Panc1 (cell line): ENCODE results near the gene CDK5.

Source experiments
- POLR2AphosphoS5 ChIP-seq: IDR thresholded peaks from 2 replicates; pipeline ENCODE4 v1.6.1; 2012; ENCODE audit warnings: mild to moderate bottlenecking, low read depth, low read length, moderate library complexity
- TF ChIP-seq, protein P1 (sequence below): fragments of 450-650 bp; IDR thresholded peaks from 2 replicates; pipeline ENCODE4 v1.5.1; 2017; ENCODE audit warnings: mild to moderate bottlenecking
- TF ChIP-seq, protein P2 (sequence below), 2 experiments: IDR thresholded peaks; 2 replicates each; pipeline ENCODE4 v1.6.1; 2011 to 2012; ENCODE audit warnings: low read depth in 2 of 2, control low read depth in 1 of 2, low read length in 1 of 2, mild to moderate bottlenecking in 1 of 2, moderate library complexity in 1 of 2; ENCODE audit not compliant: insufficient read depth in 1 of 2

DNA sequence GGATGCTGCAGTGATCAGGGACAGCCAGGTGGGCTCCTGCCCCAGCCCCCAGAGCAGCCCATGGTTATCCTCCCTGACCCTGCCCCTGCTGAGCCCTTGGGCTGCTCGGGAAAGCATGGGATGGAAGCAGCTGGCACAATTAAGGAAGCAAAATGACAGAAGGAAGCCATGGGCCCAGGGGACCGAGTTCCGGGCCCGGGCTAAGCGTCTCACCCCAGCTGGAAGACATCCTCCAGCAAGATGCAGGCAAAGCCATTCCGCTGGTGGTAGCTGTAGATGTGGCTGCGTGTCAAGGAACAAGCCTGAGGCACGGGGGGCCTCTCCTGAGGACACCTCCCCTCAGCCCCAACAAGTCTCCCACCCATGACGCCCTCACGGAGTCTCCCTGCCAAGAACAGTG, 34.5 kb downstream of the CDK5 start:
- TF ChIP-seq, protein P1, sequence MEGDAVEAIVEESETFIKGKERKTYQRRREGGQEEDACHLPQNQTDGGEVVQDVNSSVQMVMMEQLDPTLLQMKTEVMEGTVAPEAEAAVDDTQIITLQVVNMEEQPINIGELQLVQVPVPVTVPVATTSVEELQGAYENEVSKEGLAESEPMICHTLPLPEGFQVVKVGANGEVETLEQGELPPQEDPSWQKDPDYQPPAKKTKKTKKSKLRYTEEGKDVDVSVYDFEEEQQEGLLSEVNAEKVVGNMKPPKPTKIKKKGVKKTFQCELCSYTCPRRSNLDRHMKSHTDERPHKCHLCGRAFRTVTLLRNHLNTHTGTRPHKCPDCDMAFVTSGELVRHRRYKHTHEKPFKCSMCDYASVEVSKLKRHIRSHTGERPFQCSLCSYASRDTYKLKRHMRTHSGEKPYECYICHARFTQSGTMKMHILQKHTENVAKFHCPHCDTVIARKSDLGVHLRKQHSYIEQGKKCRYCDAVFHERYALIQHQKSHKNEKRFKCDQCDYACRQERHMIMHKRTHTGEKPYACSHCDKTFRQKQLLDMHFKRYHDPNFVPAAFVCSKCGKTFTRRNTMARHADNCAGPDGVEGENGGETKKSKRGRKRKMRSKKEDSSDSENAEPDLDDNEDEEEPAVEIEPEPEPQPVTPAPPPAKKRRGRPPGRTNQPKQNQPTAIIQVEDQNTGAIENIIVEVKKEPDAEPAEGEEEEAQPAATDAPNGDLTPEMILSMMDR = no peak
- no peak for TF ChIP-seq POLR2AphosphoS5
- TF ChIP-seq, protein P2, sequence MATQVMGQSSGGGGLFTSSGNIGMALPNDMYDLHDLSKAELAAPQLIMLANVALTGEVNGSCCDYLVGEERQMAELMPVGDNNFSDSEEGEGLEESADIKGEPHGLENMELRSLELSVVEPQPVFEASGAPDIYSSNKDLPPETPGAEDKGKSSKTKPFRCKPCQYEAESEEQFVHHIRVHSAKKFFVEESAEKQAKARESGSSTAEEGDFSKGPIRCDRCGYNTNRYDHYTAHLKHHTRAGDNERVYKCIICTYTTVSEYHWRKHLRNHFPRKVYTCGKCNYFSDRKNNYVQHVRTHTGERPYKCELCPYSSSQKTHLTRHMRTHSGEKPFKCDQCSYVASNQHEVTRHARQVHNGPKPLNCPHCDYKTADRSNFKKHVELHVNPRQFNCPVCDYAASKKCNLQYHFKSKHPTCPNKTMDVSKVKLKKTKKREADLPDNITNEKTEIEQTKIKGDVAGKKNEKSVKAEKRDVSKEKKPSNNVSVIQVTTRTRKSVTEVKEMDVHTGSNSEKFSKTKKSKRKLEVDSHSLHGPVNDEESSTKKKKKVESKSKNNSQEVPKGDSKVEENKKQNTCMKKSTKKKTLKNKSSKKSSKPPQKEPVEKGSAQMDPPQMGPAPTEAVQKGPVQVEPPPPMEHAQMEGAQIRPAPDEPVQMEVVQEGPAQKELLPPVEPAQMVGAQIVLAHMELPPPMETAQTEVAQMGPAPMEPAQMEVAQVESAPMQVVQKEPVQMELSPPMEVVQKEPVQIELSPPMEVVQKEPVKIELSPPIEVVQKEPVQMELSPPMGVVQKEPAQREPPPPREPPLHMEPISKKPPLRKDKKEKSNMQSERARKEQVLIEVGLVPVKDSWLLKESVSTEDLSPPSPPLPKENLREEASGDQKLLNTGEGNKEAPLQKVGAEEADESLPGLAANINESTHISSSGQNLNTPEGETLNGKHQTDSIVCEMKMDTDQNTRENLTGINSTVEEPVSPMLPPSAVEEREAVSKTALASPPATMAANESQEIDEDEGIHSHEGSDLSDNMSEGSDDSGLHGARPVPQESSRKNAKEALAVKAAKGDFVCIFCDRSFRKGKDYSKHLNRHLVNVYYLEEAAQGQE (IDR thresholded peaks at IDR 0.05; ENCODE audit: insufficient read depth in 1 of 2, low read depth in 2 of 2, low read length in 1 of 2) = no peak
